Spleen (tissue), 11 donors: Measurements from ENCODE around the gene CACNA1C. TPM values are rescaled to one million over a fixed set of nuclear protein-coding genes. Genes with fewer than 3 reads are reported as not detected.

Experiments
- DNase-seq: peaks from one replicate; pipeline ENCODE4 v3.0.0-alpha.2; 2020
- H3K27ac ChIP-seq, 8 donors: fragments of 200-600 bp; sonication (generic) in 7 of 8; 1 replicate in 4 of 8; 2 replicates in 4 of 8; pipeline versions ENCODE4 v1.5.0 to v1.8.0; 2016 to 2021; ENCODE audit warnings: inconsistent platforms in 4 of 8, mild to moderate bottlenecking in 4 of 8, moderate library complexity in 1 of 8
- H3K27me3 ChIP-seq, 7 donors: fragments of 200-600 bp; sonication (generic) in 6 of 7; replicated peaks in 1 of 7; 1 replicate in 4 of 7; 2 replicates in 3 of 7; pipeline versions ENCODE4 v1.5.0 to v1.8.0; 2016 to 2021; ENCODE audit warnings: inconsistent platforms in 3 of 7, mild to moderate bottlenecking in 1 of 7
- H3K36me3 ChIP-seq, 6 donors: fragments of 200-600 bp; sonication (generic) in 5 of 6; 1 replicate in 4 of 6; 2 replicates in 2 of 6; pipeline versions ENCODE4 v1.5.0 to v1.8.0; 2016 to 2021; ENCODE audit warnings: inconsistent platforms in 2 of 6
- H3K4me1 ChIP-seq, 6 donors: fragments of 200-600 bp; sonication (generic) in 5 of 6; 1 replicate in 3 of 6; 2 replicates in 3 of 6; pipeline versions ENCODE4 v1.5.0 to v1.8.0; 2016 to 2021; ENCODE audit warnings: inconsistent platforms in 3 of 6
- H3K4me3 ChIP-seq, 8 donors: fragments of 200-600 bp; sonication (generic) in 7 of 8; 1 replicate in 4 of 8; 2 replicates in 4 of 8; pipeline versions ENCODE4 v1.5.0 to v1.8.0; 2016 to 2021; ENCODE audit warnings: inconsistent platforms in 4 of 8, mild to moderate bottlenecking in 4 of 8, moderate library complexity in 2 of 8
- H3K9me3 ChIP-seq, 8 donors: fragments of 200-600 bp; sonication (generic) in 7 of 8; 1 replicate in 4 of 8; 2 replicates in 4 of 8; pipeline versions ENCODE4 v1.5.0 to v1.8.0; 2016 to 2021; ENCODE audit warnings: inconsistent platforms in 4 of 8
- CTCF ChIP-seq, 11 experiments: fragments of 200-600 bp in 7 of 11; fragments of 450-650 bp in 4 of 11; sonication (generic) in 4 of 11; IDR thresholded peaks in 8 of 11; conservative IDR thresholded peaks in 3 of 11; 1 replicate in 7 of 11; 2 replicates in 4 of 11; pipeline versions ENCODE4 v1.4.0 to v1.8.0; 2016 to 2021; ENCODE audit warnings: antibody characterized with exemption in 11 of 11, inconsistent platforms in 4 of 11, mild to moderate bottlenecking in 1 of 11
- POLR2A ChIP-seq, 3 donors: fragments of 450-650 bp; IDR thresholded peaks; one replicate each; pipeline ENCODE4 v1.5.1; 2017; ENCODE audit warnings: antibody characterized with exemption in 3 of 3, mild to moderate bottlenecking in 1 of 3
- POLR2AphosphoS5 ChIP-seq, 3 donors: sonication (generic); formaldehyde crosslinking; IDR thresholded peaks; one replicate each; pipeline ENCODE4 v1.5.1; 2017; ENCODE audit warnings: antibody characterized with exemption in 3 of 3
- WGBS, 5 donors: extraction: QIAGEN DNeasy Blood & Tissue Kit in 3 of 5; methylation state at CpG; one replicate each; pipeline versions ENCODE4 v1.1.5 to v1.1.7; 2013 to 2018; 5-methylcytosine and 5-hydroxymethylcytosine counted together
- intact Hi-C: fragments of 100-400 bp; cut with DNase I; formaldehyde crosslinking; loops from one replicate; pipeline ENCODE4 v1.15.0; 2023; ENCODE audit warnings: low total_unique reads
- polyA plus RNA-seq, 3 donors: library from polyadenylated mRNA; stranded (reverse); fragments of 200-250 nt; gene quantifications; one replicate each; pipeline ENCODE4 v1.2.1, GENCODE V29; 2013
- total RNA-seq, 7 donors: library from RNA; depleted of rRNA in 3 of 7; stranded (reverse); fragments of >200 nt in 3 of 7; fragmentation: NEBNext Ultra II Directional in 4 of 7; extraction: Animal tissue kit (Norgen Biotek cat#: 25700) in 4 of 7; gene quantifications; one replicate each; pipeline versions ENCODE4 v1.1.0 to v1.2.1, GENCODE V29; 2016 to 2021
- donor health status: healthy with polysubstance abuse.
- donor health status: DM: no; HTN: no; CAD: no; lungs with moderate emphysema.
- donor health status: DM: no; HTN: no; CAD: no.
- donor health status: Bipolar disorder and iron deficiency.
- donor health status: healthy.
- donor health status: DM: no; HTN: no; CAD: no.
- donor health status: DM: yes; HTN: yes; CAD: no.

Gene CACNA1C
- total and polyA plus RNA-seq, 10 donors = 0.67 to 27.6 (median 18.4) TPM

DNA sequence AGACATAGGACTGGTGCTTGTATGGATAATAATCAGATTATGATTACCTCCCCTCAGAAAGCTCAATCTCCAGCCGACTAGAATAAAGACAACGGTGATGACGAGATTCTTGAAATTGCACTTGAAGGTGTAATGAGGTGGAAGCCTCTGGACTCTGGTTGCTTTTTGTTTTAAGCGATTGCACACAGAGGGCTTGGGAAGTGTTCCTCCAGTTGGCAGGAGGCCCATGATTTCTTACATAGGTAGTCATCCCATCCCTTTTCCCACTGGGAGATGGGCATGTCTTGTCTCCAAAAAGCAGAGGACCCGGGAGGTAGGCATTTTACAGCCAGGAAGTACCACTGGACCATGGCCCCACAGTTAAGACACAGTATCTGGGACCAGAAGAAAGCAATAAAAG is 576.3 kb downstream of the CACNA1C start:
- H3K27ac ChIP-seq = no peak overlapping the region
- no peaks in the 10 kb centered on the region for H3K9me3 ChIP-seq
- peaks cover 0 to 9% (median 0%) of the 10 kb centered on the region in 6 donors for H3K4me1 ChIP-seq
- intact Hi-C loops = no loop called here
- no peak overlapping the region for H3K4me3 ChIP-seq
- H3K36me3 ChIP-seq = no peaks in the 10 kb centered on the region
- H3K27me3 ChIP-seq = peaks cover 0 to 33% (median 3%) of the 10 kb centered on the region in 7 donors
- no peak for DNase-seq
- WGBS, 5 donors = 85 to 95% (median 92%) methylated on average over 5 of the region's 5 CpGs
- TF ChIP-seq CTCF (IDR thresholded peaks at IDR 0.05 in 8 of 11, conservative IDR thresholded peaks at IDR 0.05 in 3 of 11) (no peak), POLR2AphosphoS5 (IDR thresholded peaks at IDR 0.05) (no peak)

GRCh38 chr12:2631653-2632350 is 579.0 kb downstream of the CACNA1C start:
- H3K36me3 ChIP-seq = no peaks in the 10 kb centered on the region
- no peaks in the 10 kb centered on the region for H3K4me1 ChIP-seq
- no peaks in the 10 kb centered on the region for H3K9me3 ChIP-seq
- peaks cover 0 to 18% (median 0%) of the 10 kb centered on the region in 7 donors for H3K27me3 ChIP-seq
- peak overlapping the region in 7 of 8 donors; percentile 17 to 44 (median 36) for H3K27ac ChIP-seq
- intact Hi-C loops = no loop called here
- H3K4me3 ChIP-seq = no peak overlapping the region
- WGBS, 5 donors = 75 to 90% (median 82%) methylated on average over 16 of the region's 16 CpGs
- no peak for DNase-seq
- TF ChIP-seq POLR2AphosphoS5 (IDR thresholded peaks at IDR 0.05) = peak in 1 of 3 donors; percentile 15
- no peak for TF ChIP-seq CTCF (IDR thresholded peaks at IDR 0.05 in 8 of 11, conservative IDR thresholded peaks at IDR 0.05 in 3 of 11)

DNA sequence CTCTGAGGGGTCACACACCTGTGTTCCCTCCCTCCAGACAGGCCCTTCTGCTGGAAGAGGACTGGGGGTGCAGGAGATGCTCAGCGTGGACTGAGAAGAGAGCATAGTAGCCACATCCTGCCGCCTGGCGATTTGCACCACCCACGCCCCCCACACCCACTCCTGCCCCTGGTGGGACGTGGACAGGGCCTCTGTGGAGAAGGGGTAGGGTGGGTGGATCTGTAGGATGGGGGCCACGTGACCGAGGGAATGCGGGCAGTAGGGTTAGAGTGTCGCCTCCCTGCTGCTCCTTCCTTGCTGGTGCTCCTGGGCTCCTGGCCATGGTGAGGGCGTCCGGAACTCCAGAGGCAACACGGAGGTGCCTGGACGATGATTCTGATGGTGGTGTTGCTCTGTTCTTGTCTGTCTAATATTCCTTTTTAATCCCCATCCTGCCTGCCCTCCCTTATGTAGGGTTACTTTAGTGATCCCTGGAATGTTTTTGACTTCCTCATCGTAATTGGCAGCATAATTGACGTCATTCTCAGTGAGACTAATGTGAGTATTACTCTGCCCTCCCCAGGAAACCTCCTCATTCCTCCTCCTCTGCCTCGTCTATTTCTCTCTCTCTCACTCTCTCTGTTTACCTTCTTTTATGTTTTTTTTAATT is 580.5 kb downstream of the CACNA1C start:
- no peak for TF ChIP-seq CTCF (IDR thresholded peaks at IDR 0.05 in 8 of 11, conservative IDR thresholded peaks at IDR 0.05 in 3 of 11)
- TF ChIP-seq POLR2A (IDR thresholded peaks at IDR 0.05) = no peak
- TF ChIP-seq POLR2AphosphoS5 (IDR thresholded peaks at IDR 0.05) = no peak
- no peak overlapping the region for H3K4me3 ChIP-seq
- H3K9me3 ChIP-seq = no peaks in the 10 kb centered on the region
- intact Hi-C loops = no loop called here
- 79 to 89% (median 85%) methylated on average over 12 to 16 of the region's 16 CpGs for WGBS, 5 donors
- no peaks in the 10 kb centered on the region for H3K4me1 ChIP-seq
- peaks cover 0 to 6% (median 0%) of the 10 kb centered on the region in 7 donors for H3K27me3 ChIP-seq
- no peaks in the 10 kb centered on the region for H3K36me3 ChIP-seq
- peak; percentile 51 for DNase-seq
- H3K27ac ChIP-seq = no peak overlapping the region

GRCh38 chr12:2633825-2634200 is 581.0 kb downstream of the CACNA1C start:
- Histone ChIP-seq H3K9me3 (no peaks in the 10 kb centered on the region), H3K27me3 (peaks cover 0 to 6% (median 0%) of the 10 kb centered on the region in 7 donors), H3K4me3 (no peak overlapping the region), H3K4me1 (no peaks in the 10 kb centered on the region), H3K27ac (no peak overlapping the region), H3K36me3 (no peaks in the 10 kb centered on the region)
- 85 to 93% (median 89%) methylated on average over 15 of the region's 15 CpGs for WGBS, 5 donors
- TF ChIP-seq CTCF (IDR thresholded peaks at IDR 0.05 in 8 of 11, conservative IDR thresholded peaks at IDR 0.05 in 3 of 11) (no peak), POLR2AphosphoS5 (IDR thresholded peaks at IDR 0.05) (no peak), POLR2A (IDR thresholded peaks at IDR 0.05) (no peak)
- DNase-seq = peak; percentile 34
- intact Hi-C loops = no loop called here
